ENCODE results near the gene MMEL1. TPM values are rescaled to one million over a fixed set of nuclear protein-coding genes. Genes with fewer than 3 reads are reported as not detected.

MMEL1 gene
- total and polyA plus RNA-seq, 2 of the 13 experiments (the other 11 are each of a cell fraction or from before 2014, with no cell fraction given): 0.48 TPM; not detected in 1

DNA sequence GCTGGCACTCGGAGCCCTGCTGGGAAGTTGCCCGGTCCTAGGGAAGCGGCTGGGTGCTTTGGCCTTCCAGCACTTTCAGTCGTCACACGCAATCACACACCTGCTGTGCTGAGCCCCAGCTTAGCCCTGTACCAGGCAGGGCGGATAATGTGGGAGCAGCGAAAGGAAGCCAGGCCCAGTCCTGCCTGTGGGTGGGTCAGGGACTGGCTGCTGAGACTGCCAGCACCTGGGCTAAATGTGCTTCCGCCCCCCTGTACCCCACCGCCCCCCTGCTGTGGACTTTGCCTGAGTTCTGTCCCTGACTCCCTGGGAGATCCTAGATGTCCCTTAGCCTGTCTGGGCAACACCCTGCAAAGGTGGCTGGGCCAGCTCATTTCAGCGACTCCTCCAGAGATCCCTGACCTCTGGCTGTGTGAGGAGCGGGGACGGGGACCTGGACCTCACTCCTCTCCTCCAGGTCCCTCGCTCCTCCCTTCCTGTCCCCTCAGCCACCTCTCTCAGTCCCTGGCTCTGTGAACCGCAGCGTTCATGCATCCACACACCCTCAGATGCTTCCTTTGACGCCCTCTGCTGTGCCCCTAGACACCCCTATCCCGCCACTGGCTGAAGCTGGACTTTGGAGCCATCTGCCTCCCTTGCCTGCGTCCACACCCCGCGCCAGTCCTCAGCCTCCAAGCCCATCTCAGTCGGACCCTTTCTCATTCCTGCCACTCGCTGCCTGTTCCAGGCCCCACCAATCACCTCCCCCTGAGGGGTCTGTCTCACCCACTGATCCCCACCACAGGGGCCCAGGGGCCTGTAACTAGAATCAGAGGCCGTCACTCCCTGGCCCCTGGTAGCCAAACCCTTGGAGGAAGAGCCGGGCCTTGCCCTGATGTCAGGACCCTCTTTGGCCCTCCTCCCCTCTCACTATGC lies 1.4 kb downstream of the MMEL1 start (continued):
- TF ChIP-seq WIZ (CRISPR knock-in tag; IDR thresholded peaks at IDR 0.05) (no peak), RFXANK (CRISPR knock-in tag; IDR thresholded peaks at IDR 0.05) (no peak), HNF4G (IDR thresholded peaks at IDR 0.05; ENCODE audit: borderline replicate concordance, low read depth, low read length) (peak; percentile 71; the same call in 1 of the 2 replicates), HNF4G (CRISPR knock-in tag; IDR thresholded peaks at IDR 0.05; ENCODE audit: borderline replicate concordance, low read depth) (peak; percentile 71; the same call in 1 of the 2 replicates), ARNT2 (CRISPR knock-in tag; IDR thresholded peaks at IDR 0.05; ENCODE audit: low read depth) (peak; percentile 47; the same call in 1 of the 2 replicates), AHR (CRISPR knock-in tag; IDR thresholded peaks at IDR 0.05) (no peak), ZNF703 (CRISPR knock-in tag; IDR thresholded peaks at IDR 0.05; ENCODE audit: borderline replicate concordance) (no peak), ZNF678 (CRISPR knock-in tag; IDR thresholded peaks at IDR 0.05) (no peak), HOXA5 (CRISPR knock-in tag; IDR thresholded peaks at IDR 0.05) (no peak), ZNF251 (CRISPR knock-in tag; IDR thresholded peaks at IDR 0.05) (no peak), NCOR1 (IDR thresholded peaks at IDR 0.05; ENCODE audit: borderline replicate concordance, low read length) (0 out of 2 replicates have a peak, but pooled peaks have one; percentile 28), ZSCAN25 (CRISPR knock-in tag; IDR thresholded peaks at IDR 0.05) (peak; percentile 76; the same call in 1 of the 2 replicates), ZNF3 (CRISPR knock-in tag; IDR thresholded peaks at IDR 0.05) (no peak)
- TF ChIP-seq, protein P1, sequence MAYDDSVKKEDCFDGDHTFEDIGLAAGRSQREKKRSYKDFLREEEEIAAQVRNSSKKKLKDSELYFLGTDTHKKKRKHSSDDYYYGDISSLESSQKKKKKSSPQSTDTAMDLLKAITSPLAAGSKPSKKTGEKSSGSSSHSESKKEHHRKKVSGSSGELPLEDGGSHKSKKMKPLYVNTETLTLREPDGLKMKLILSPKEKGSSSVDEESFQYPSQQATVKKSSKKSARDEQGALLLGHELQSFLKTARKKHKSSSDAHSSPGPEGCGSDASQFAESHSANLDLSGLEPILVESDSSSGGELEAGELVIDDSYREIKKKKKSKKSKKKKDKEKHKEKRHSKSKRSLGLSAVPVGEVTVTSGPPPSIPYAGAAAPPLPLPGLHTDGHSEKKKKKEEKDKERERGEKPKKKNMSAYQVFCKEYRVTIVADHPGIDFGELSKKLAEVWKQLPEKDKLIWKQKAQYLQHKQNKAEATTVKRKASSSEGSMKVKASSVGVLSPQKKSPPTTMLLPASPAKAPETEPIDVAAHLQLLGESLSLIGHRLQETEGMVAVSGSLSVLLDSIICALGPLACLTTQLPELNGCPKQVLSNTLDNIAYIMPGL (CRISPR knock-in tag; IDR thresholded peaks at IDR 0.05; ENCODE audit: borderline replicate concordance in 1 of 2, low read depth in 1 of 2): peak in 1 of 2 experiments; percentile 30; a peak in 1 of 4 replicates
- TF ChIP-seq, protein P2, sequence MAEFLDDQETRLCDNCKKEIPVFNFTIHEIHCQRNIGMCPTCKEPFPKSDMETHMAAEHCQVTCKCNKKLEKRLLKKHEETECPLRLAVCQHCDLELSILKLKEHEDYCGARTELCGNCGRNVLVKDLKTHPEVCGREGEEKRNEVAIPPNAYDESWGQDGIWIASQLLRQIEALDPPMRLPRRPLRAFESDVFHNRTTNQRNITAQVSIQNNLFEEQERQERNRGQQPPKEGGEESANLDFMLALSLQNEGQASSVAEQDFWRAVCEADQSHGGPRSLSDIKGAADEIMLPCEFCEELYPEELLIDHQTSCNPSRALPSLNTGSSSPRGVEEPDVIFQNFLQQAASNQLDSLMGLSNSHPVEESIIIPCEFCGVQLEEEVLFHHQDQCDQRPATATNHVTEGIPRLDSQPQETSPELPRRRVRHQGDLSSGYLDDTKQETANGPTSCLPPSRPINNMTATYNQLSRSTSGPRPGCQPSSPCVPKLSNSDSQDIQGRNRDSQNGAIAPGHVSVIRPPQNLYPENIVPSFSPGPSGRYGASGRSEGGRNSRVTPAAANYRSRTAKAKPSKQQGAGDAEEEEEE (CRISPR knock-in tag; IDR thresholded peaks at IDR 0.05; ENCODE audit: borderline replicate concordance): no peak
- TF ChIP-seq, protein P3, sequence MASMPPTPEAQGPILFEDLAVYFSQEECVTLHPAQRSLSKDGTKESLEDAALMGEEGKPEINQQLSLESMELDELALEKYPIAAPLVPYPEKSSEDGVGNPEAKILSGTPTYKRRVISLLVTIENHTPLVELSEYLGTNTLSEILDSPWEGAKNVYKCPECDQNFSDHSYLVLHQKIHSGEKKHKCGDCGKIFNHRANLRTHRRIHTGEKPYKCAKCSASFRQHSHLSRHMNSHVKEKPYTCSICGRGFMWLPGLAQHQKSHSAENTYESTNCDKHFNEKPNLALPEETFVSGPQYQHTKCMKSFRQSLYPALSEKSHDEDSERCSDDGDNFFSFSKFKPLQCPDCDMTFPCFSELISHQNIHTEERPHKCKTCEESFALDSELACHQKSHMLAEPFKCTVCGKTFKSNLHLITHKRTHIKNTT (CRISPR knock-in tag; IDR thresholded peaks at IDR 0.05): no peak
- TF ChIP-seq, protein P4, sequence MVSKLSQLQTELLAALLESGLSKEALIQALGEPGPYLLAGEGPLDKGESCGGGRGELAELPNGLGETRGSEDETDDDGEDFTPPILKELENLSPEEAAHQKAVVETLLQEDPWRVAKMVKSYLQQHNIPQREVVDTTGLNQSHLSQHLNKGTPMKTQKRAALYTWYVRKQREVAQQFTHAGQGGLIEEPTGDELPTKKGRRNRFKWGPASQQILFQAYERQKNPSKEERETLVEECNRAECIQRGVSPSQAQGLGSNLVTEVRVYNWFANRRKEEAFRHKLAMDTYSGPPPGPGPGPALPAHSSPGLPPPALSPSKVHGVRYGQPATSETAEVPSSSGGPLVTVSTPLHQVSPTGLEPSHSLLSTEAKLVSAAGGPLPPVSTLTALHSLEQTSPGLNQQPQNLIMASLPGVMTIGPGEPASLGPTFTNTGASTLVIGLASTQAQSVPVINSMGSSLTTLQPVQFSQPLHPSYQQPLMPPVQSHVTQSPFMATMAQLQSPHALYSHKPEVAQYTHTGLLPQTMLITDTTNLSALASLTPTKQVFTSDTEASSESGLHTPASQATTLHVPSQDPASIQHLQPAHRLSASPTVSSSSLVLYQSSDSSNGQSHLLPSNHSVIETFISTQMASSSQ (IDR thresholded peaks at IDR 0.05; ENCODE audit: low read depth): no peak
- TF ChIP-seq, protein P4 (CRISPR knock-in tag; IDR thresholded peaks at IDR 0.05; ENCODE audit: borderline replicate concordance): no peak

Data from HepG2 (cell line).